Breast epithelium (tissue), 3 donors: Measurements from ENCODE around the gene NAB2.

Source experiments
- CTCF ChIP-seq, 3 donors: fragments of 450-650 bp; IDR thresholded peaks; one replicate each; pipeline ENCODE4 v1.5.1; 2016 to 2017; ENCODE audit warnings: antibody characterized with exemption in 3 of 3, mild to moderate bottlenecking in 3 of 3, moderate library complexity in 3 of 3
- POLR2A ChIP-seq: fragments of 450-650 bp; IDR thresholded peaks from one replicate; pipeline ENCODE4 v1.6.1; 2016; ENCODE audit warnings: antibody characterized with exemption, mild to moderate bottlenecking, moderate library complexity
- POLR2AphosphoS5 ChIP-seq, 3 donors: sonication (generic); formaldehyde crosslinking; IDR thresholded peaks; one replicate each; pipeline ENCODE4 v1.6.1; 2017; ENCODE audit warnings: antibody characterized with exemption in 3 of 3

DNA sequence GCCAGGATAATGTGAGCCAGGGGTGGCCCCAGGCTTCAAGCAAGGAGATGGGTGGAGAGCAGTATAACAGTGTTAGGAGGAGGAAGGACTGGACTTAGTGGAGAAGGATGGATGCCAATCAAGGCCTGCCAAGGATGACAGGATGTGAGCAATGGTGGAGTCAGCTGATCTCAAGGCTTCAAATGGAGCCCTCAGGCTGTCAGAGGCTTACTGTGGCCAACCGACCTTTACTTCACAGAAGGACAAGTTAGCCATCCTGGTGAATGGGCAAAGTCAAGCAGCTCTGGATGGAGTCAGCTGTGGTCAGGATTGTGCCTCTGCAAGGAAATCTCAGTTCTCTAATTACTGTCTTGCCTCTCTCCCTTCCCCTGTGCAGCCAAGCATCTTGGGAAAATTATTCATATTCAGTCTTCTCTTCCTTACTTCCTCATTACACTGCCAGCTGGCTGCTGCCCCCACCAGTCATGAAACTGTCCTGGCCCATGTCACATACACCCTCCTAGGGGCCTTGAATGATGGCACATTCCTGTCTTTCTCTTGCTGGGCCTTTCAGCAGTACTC lies 29.9 kb downstream of the NAB2 start:
- TF ChIP-seq CTCF (IDR thresholded peaks at IDR 0.05) (no peak), POLR2AphosphoS5 (IDR thresholded peaks at IDR 0.05) (no peak), POLR2A (no peak)
